Loucy (cell line): ENCODE results near the gene VPS29.

Experiments
- CTCF ChIP-seq: fragments of 200-600 bp; sonication (generic); conservative IDR thresholded peaks from 2 replicates; pipeline ENCODE4 v1.5.1; 2014; ENCODE audit warnings: mild to moderate bottlenecking, antibody characterized with exemption, low read length
- EZH2phosphoT487 ChIP-seq: fragments of 200-600 bp; IDR thresholded peaks from 2 replicates; pipeline ENCODE4 v1.6.1; 2018; ENCODE audit warnings: antibody characterized with exemption, mild to moderate bottlenecking, moderate library complexity, borderline replicate concordance

GRCh38 chr12:110514363-110514762, 12.5 kb upstream of the VPS29 start:
- TF ChIP-seq CTCF = no peak
- TF ChIP-seq EZH2phosphoT487 = no peak
